Thyroid gland (tissue), 4 donors: ENCODE measurements around the gene TLR10.

ENCODE experiments used
- POLR2A ChIP-seq, 2 donors: fragments of 450-650 bp; IDR thresholded peaks; one replicate each; pipeline ENCODE4 v1.6.1; 2017; ENCODE audit warnings: antibody characterized with exemption in 2 of 2, mild to moderate bottlenecking in 2 of 2, moderate library complexity in 1 of 2
- TF ChIP-seq, protein P1 (sequence below), 6 experiments: fragments of 200-600 bp in 3 of 6; fragments of 450-650 bp in 3 of 6; sonication (generic) in 3 of 6; IDR thresholded peaks; one replicate each; pipeline ENCODE4 v1.5.1; 2016 to 2019; ENCODE audit warnings: antibody characterized with exemption in 6 of 6, mild to moderate bottlenecking in 2 of 6, inconsistent platforms in 1 of 6, moderate library complexity in 1 of 6

- TF ChIP-seq, protein P1, sequence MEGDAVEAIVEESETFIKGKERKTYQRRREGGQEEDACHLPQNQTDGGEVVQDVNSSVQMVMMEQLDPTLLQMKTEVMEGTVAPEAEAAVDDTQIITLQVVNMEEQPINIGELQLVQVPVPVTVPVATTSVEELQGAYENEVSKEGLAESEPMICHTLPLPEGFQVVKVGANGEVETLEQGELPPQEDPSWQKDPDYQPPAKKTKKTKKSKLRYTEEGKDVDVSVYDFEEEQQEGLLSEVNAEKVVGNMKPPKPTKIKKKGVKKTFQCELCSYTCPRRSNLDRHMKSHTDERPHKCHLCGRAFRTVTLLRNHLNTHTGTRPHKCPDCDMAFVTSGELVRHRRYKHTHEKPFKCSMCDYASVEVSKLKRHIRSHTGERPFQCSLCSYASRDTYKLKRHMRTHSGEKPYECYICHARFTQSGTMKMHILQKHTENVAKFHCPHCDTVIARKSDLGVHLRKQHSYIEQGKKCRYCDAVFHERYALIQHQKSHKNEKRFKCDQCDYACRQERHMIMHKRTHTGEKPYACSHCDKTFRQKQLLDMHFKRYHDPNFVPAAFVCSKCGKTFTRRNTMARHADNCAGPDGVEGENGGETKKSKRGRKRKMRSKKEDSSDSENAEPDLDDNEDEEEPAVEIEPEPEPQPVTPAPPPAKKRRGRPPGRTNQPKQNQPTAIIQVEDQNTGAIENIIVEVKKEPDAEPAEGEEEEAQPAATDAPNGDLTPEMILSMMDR (IDR thresholded peaks at IDR 0.05) = no peak
- TF ChIP-seq POLR2A (IDR thresholded peaks at IDR 0.05) = no peak
Observed at GRCh38 chr4:38787693-38788092, 4.9 kb upstream of the TLR10 start.
